Endothelial cell of umbilical vein (primary cell): ENCODE results near the gene SSBP3. TPM values are rescaled to one million over a fixed set of nuclear protein-coding genes. Genes with fewer than 3 reads are reported as not detected.

Experiments used
- BruUV-seq: library from RNA; stranded (reverse); fragments of 400-500 nt; replicated peaks from 2 replicates; lab custom pipeline; 2021; lab: Mats Ljungman, UMichigan
- CTCF ChIA-PET: fragments of 300-600, 350-600 bp; sonication (Branson Sonifier 250); formaldehyde crosslinking; loops from one replicate; lab custom pipeline; 2021; ENCODE audit warnings: antibody characterized with exemption, inconsistent platforms; lab: Charles Lee
- POLR2A ChIA-PET: fragments of 300-600, 350-600 bp; sonication (Branson Sonifier 250); formaldehyde crosslinking; loops from one replicate; lab custom pipeline; 2021; ENCODE audit warnings: antibody characterized with exemption, inconsistent platforms; lab: Charles Lee
- DNase-seq: peaks from one replicate; pipeline ENCODE4 v3.0.0-alpha.2; 2011; ENCODE audit warnings: low read depth, low spot score
- FAIRE-seq: peaks from 2 replicates; lab custom pipeline; 2011; peaks lifted over from hg19 to GRCh38; lab: Jason Lieb, UNC
- H2AFZ ChIP-seq: 2 replicates; pipeline ENCODE4 v1.6.0; 2012; ENCODE audit warnings: low read depth, low read length, control low read depth, inconsistent platforms
- H3K27ac ChIP-seq: 2 replicates; pipeline ENCODE4 v1.5.1; 2011; ENCODE audit warnings: low read depth, mild to moderate bottlenecking, control low read depth, low read length, moderate library complexity; ENCODE audit not compliant: insufficient read depth
- H3K27me3 ChIP-seq, 2 experiments: 2 replicates each; pipeline versions ENCODE4 v1.6.0 to v1.6.1; 2011; ENCODE audit warnings: low read length in 2 of 2, mixed read lengths in 1 of 2; ENCODE audit not compliant: control insufficient read depth in 2 of 2, insufficient read depth in 2 of 2
- H3K36me3 ChIP-seq, 2 experiments: 2 replicates in 1 of 2; 3 replicates in 1 of 2; pipeline ENCODE4 v1.5.1; 2011; ENCODE audit warnings: low read length in 2 of 2, mild to moderate bottlenecking in 1 of 2, moderate library complexity in 1 of 2; ENCODE audit not compliant: control insufficient read depth in 2 of 2, insufficient read depth in 2 of 2; ENCODE audit errors: extremely low read depth in 1 of 2
- H3K4me1 ChIP-seq: 3 replicates; pipeline ENCODE4 v1.5.1; 2011; ENCODE audit warnings: mild to moderate bottlenecking, low read length; ENCODE audit not compliant: control insufficient read depth, insufficient read depth; ENCODE audit errors: extremely low read depth
- H3K4me2 ChIP-seq: 2 replicates; pipeline ENCODE4 v1.6.1; 2011; ENCODE audit warnings: low read length, control low read depth, mixed read lengths; ENCODE audit not compliant: insufficient read depth
- H3K4me3 ChIP-seq, 3 experiments: fragments of 200-600 bp in 1 of 3; sonication (generic), shearing (Covaris generic) in 1 of 3; replicated peaks in 1 of 3; 2 replicates each; pipeline ENCODE4 v1.5.1; 2011 to 2016; ENCODE audit warnings: control low read depth in 3 of 3, low read length in 3 of 3, mild to moderate bottlenecking in 2 of 3, inconsistent platforms in 1 of 3, low read depth in 1 of 3, moderate library complexity in 1 of 3; ENCODE audit not compliant: insufficient read depth in 1 of 3
- H3K79me2 ChIP-seq: 2 replicates; pipeline ENCODE4 v1.6.0; 2012; ENCODE audit warnings: low read length, inconsistent platforms; ENCODE audit not compliant: control insufficient read depth, insufficient read depth
- H3K9ac ChIP-seq: replicated peaks from 2 replicates; pipeline ENCODE3; 2011; ENCODE audit warnings: low read length, control low read depth; ENCODE audit not compliant: insufficient read depth; ENCODE audit errors: extremely low read depth
- H3K9me1 ChIP-seq: replicated peaks from 3 replicates; pipeline ENCODE4 v1.6.0; 2011; ENCODE audit warnings: mild to moderate bottlenecking, low read length; ENCODE audit not compliant: control insufficient read depth, insufficient read depth; ENCODE audit errors: extremely low read depth
- H3K9me3 ChIP-seq: replicated peaks from 2 replicates; pipeline ENCODE4 v1.5.1; 2012; ENCODE audit warnings: low read length, inconsistent platforms; ENCODE audit not compliant: control insufficient read depth, insufficient read depth
- H4K20me1 ChIP-seq: replicated peaks from 2 replicates; pipeline ENCODE3; 2011; ENCODE audit warnings: mild to moderate bottlenecking, low read length; ENCODE audit not compliant: control insufficient read depth, insufficient read depth; ENCODE audit errors: extremely low read depth
- CTCF ChIP-seq, 2 donors: IDR thresholded peaks; 1 replicate in 1 of 2; 2 replicates in 1 of 2; pipeline ENCODE4 v1.5.1; 2011; ENCODE audit warnings: low read length in 2 of 2, mild to moderate bottlenecking in 2 of 2, moderate library complexity in 2 of 2, control low read depth in 1 of 2, inconsistent platforms in 1 of 2, low read depth in 1 of 2; ENCODE audit not compliant: insufficient read depth in 1 of 2; ENCODE audit errors: extremely low read depth in 1 of 2
- FOS ChIP-seq: IDR thresholded peaks from 2 replicates; pipeline ENCODE4 v1.6.1; 2011; ENCODE audit warnings: mild to moderate bottlenecking, low read length, moderate library complexity, borderline replicate concordance; ENCODE audit not compliant: insufficient read depth
- GATA2 ChIP-seq: IDR thresholded peaks from 2 replicates; pipeline ENCODE4 v1.7.0; 2011; ENCODE audit warnings: low read depth, mild to moderate bottlenecking, moderate library complexity, mixed read lengths, low read length; ENCODE audit not compliant: insufficient read length, insufficient read depth
- JUN ChIP-seq: IDR thresholded peaks from 2 replicates; pipeline ENCODE4 v1.6.1; 2011; ENCODE audit warnings: borderline replicate concordance, low read depth; ENCODE audit not compliant: insufficient read length, insufficient read depth
- MAX ChIP-seq: IDR thresholded peaks from 2 replicates; pipeline ENCODE4 v1.6.1; 2011; ENCODE audit not compliant: insufficient read depth, insufficient read length
- MYC ChIP-seq: IDR thresholded peaks from one replicate; pipeline ENCODE4 v1.6.1; 2011; ENCODE audit warnings: mild to moderate bottlenecking, low read depth, low read length
- POLR2A ChIP-seq: IDR thresholded peaks from 2 replicates; pipeline ENCODE4 v1.6.1; 2012; ENCODE audit warnings: low read depth, mild to moderate bottlenecking, control low read depth, low read length
- POLR2AphosphoS5 ChIP-seq: IDR thresholded peaks from 2 replicates; pipeline ENCODE4 v1.6.1; 2012; ENCODE audit warnings: low read depth, mild to moderate bottlenecking, control low read depth, low read length, moderate library complexity; ENCODE audit not compliant: insufficient read depth
- dilution Hi-C: fragments of 300-500 bp; cut with MboI; formaldehyde crosslinking; loops from one replicate; pipeline ENCODE4 v1.15.0; 2019; ENCODE audit warnings: low sequenced_read_pairs; ENCODE audit not compliant: extremely low pct_ligation_motif_present
- intact Hi-C: fragments of 100-400 bp; cut with micrococcal nuclease; formaldehyde crosslinking; loops from one replicate; pipeline ENCODE4 v1.10.0; 2022
- polyA plus RNA-seq, 4 experiments: library from polyadenylated mRNA; depleted of rRNA in 3 of 4; stranded (reverse) in 3 of 4; unstranded in 1 of 4; fragments of >200 nt; gene quantifications; 2 replicates each; pipeline versions ENCODE4 v1.2.1 to v1.2.3, GENCODE V29; 2011 to 2012; ENCODE audit warnings: missing spikeins in 1 of 4
- total RNA-seq: library from RNA; stranded (reverse); gene quantifications from 2 replicates; pipeline ENCODE4 v1.2.3, GENCODE V29; 2021

SSBP3 gene
- total and polyA plus RNA-seq, 2 donors (not counting 3 experiments of a cell fraction or from before 2014, with no cell fraction given) = 44.9 to 59.4 TPM

GRCh38 chr1:54415991-54416390 lies 9.8 kb upstream of the SSBP3 start:
- Histone ChIP-seq H3K9me3 (no peaks in the 10 kb centered on the region), H3K36me3 (no peaks in the 10 kb centered on the region), H3K9ac (no peak overlapping the region), H3K27ac (no peak overlapping the region), H3K9me1 (no peaks in the 10 kb centered on the region), H3K79me2 (no peaks in the 10 kb centered on the region), H3K4me3 (no peak overlapping the region), H4K20me1 (no peaks in the 10 kb centered on the region), H3K27me3 (peaks cover 0 to 2% of the 10 kb centered on the region in 2 experiments), H3K4me1 (peaks cover 11% of the 10 kb centered on the region), H3K4me2 (no peak overlapping the region), H2AFZ (no peak overlapping the region)
- TF ChIP-seq POLR2A (no peak), MAX (no peak), CTCF (IDR thresholded peaks at IDR 0.05; ENCODE audit: extremely low read depth in 1 of 2, insufficient read depth in 1 of 2, low read depth in 1 of 2, low read length in 2 of 2) (no peak), MYC (no peak), JUN (no peak), GATA2 (no peak), POLR2AphosphoS5 (no peak), FOS (no peak)
- POLR2A ChIA-PET = no interaction called here
- intact Hi-C loops = no loop called here
- dilution Hi-C loops = no loop called here
- no TSS peak for BruUV-seq
- CTCF ChIA-PET = interaction anchor here (1.4 kb wide), 1 partner anchor 73 kb away, joined by 4 read pairs; no protein-coding TSS in a partner anchor
- DNase-seq (no peak), FAIRE-seq (no peak)
